A549 treated with AZD2906 at 1 μM for 4 hours (cell line): Measurements from ENCODE around the gene ABL1. TPM values are rescaled to one million over a fixed set of nuclear protein-coding genes. Genes with fewer than 3 reads are reported as not detected.

Source experiments
- total RNA-seq: library from RNA; stranded (reverse); fragments of 200-300 nt; extraction: Qiagen RNA extraction; gene quantifications from 5 replicates; pipeline ENCODE4 v1.2.3, GENCODE V29; 2022

The ABL1 gene
- 43.7 to 52.2 TPM (median 49.4 TPM) in 5 replicates for total RNA-seq

DNA sequence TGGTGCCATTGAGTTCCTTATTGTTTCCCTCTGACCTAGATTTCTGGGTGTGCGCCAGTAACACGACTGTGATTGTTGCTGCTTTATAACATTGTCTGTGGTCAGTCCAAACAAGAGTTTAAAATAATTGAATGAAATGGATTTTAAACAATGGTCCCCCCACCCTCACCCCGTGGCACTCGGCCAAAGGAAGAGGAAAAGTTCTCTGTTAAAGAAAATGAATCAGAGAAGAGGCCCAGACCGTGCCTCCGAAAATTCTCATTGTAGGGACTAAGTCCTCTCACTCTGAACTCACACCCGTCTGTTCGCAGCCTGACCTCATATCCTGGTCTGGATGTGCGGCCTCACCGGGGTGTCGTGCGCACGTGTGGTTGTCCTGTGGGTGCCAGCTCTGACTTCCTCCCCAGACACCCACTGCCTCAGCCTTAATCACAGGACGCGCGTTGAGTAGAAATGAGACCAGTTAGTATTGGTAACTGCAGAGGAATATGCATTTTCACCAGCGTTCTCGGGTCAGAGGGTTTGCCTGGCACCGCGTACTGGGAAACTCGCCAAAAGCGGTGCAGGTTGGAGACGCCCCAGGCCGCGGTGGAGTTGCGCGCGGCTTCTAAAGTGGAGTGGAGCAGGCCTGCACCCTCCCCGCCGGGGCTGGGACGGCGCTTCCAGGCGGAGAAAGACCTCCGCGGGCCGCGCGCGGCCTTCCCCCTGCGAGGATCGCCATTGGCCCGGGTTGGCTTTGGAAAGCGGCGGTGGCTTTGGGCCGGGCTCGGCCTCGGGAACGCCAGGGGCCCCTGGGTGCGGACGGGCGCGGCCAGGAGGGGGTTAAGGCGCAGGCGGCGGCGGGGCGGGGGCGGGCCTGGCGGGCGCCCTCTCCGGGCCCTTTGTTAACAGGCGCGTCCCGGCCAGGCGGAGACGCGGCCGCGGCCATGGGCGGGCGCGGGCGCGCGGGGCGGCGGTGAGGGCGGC, at the start of gene ABL1:
Gene ABL1, plus strand, starts transcription at position 884 of the 966 bp plus-strand sequence. CDS start 193 bp downstream, outside the sequence.

GRCh38 chr9:130896233-130897014, 61.4 kb downstream of the ABL1 start, which contains the start of gene QRFP:
Gene QRFP (minus strand): TSS chr9:130896812. CDS start chr9:130893838, 2,974 bp downstream.

Other genes with a start within 250 kb of the ABL1 start
- 0.19 to 0.33 TPM (median 0.32 TPM) in 5 replicates for gene PRDM12, start 170.7 kb upstream of the ABL1 start, total RNA-seq
- gene EXOSC2, start 141.5 kb upstream of the ABL1 start, total RNA-seq = 42.6 to 72.9 TPM (median 48.7 TPM) in 5 replicates
- not detected in 5 replicates for gene QRFP, start 61.6 kb downstream of the ABL1 start, total RNA-seq
- gene FIBCD1, start 104.0 kb downstream of the ABL1 start, total RNA-seq = 14.3 to 27.2 TPM (median 25.1 TPM) in 5 replicates
- 1.7 to 2.3 TPM (median 2.2 TPM) in 5 replicates for gene LAMC3, start 173.9 kb downstream of the ABL1 start, total RNA-seq